Hepatocyte (in vitro differentiated cells): ENCODE results near the gene PLD5. TPM values are rescaled to one million over a fixed set of nuclear protein-coding genes. Genes with fewer than 3 reads are reported as not detected.

ENCODE experiments used
- DNase-seq: peaks from one replicate; pipeline ENCODE4 v3.0.0-alpha.2; 2016; ENCODE audit warnings: low spot score
- H2AFZ ChIP-seq: fragments of 200-600 bp; sonication (generic); 2 replicates; pipeline ENCODE4 v1.6.0; 2016; ENCODE audit warnings: antibody characterized with exemption, mild to moderate bottlenecking
- H3K27ac ChIP-seq: fragments of 200-600 bp; sonication (generic); 2 replicates; pipeline ENCODE4 v1.5.1; 2016; ENCODE audit warnings: mild to moderate bottlenecking
- H3K27me3 ChIP-seq: fragments of 200-600 bp; sonication (generic); 2 replicates; pipeline ENCODE4 v1.6.1; 2016
- H3K36me3 ChIP-seq: fragments of 200-600 bp; sonication (generic); replicated peaks from 2 replicates; pipeline ENCODE4 v1.5.1; 2016; ENCODE audit warnings: low read depth; ENCODE audit not compliant: insufficient read depth
- H3K4me1 ChIP-seq: fragments of 200-600 bp; sonication (generic); 2 replicates; pipeline ENCODE4 v1.5.1; 2016; ENCODE audit warnings: mild to moderate bottlenecking, moderate library complexity; ENCODE audit not compliant: insufficient read depth
- H3K4me2 ChIP-seq: fragments of 200-600 bp; sonication (generic); 2 replicates; pipeline ENCODE4 v1.6.0; 2016
- H3K4me3 ChIP-seq: fragments of 200-600 bp; sonication (generic); 2 replicates; pipeline ENCODE4 v1.5.1; 2016; ENCODE audit warnings: mild to moderate bottlenecking
- H3K79me2 ChIP-seq: fragments of 200-600 bp; sonication (generic); 2 replicates; pipeline ENCODE4 v1.6.0; 2017; ENCODE audit warnings: mild to moderate bottlenecking
- H3K9me2 ChIP-seq: fragments of 200-600 bp; sonication (generic); replicated peaks from 2 replicates; pipeline ENCODE4 v1.6.0; 2017; ENCODE audit warnings: mild to moderate bottlenecking; ENCODE audit not compliant: insufficient read depth
- H3K9me3 ChIP-seq: fragments of 200-600 bp; sonication (generic); 2 replicates; pipeline ENCODE4 v1.5.1; 2016; ENCODE audit warnings: low read depth, mild to moderate bottlenecking
- H4K20me1 ChIP-seq: fragments of 200-600 bp; sonication (generic); 2 replicates; pipeline ENCODE4 v1.6.0; 2016; ENCODE audit warnings: mild to moderate bottlenecking; ENCODE audit not compliant: insufficient read depth, poor library complexity, severe bottlenecking
- CTCF ChIP-seq: fragments of 200-600 bp; sonication (generic); IDR thresholded peaks from 2 replicates; pipeline ENCODE4 v1.5.1; 2016; ENCODE audit warnings: antibody characterized with exemption, mild to moderate bottlenecking; ENCODE audit not compliant: poor library complexity
- EZH2 ChIP-seq: fragments of 200-600 bp; sonication (generic); IDR thresholded peaks from 2 replicates; pipeline ENCODE4 v1.6.1; 2016; ENCODE audit warnings: antibody characterized with exemption, mild to moderate bottlenecking, borderline replicate concordance
- EZH2phosphoT487 ChIP-seq: fragments of 200-600 bp; sonication (generic); IDR thresholded peaks from one replicate; pipeline ENCODE4 v1.6.1; 2018; ENCODE audit warnings: antibody characterized with exemption, mild to moderate bottlenecking, low read depth, moderate library complexity; ENCODE audit not compliant: unreplicated experiment, severe bottlenecking
- WGBS: methylation state at CpG from one replicate; pipeline ENCODE4 v1.1.6; 2016; ENCODE audit warnings: low lambda C conversion rate; ENCODE audit errors: missing lambda C conversion rate; 5-methylcytosine and 5-hydroxymethylcytosine counted together
- polyA plus RNA-seq: library from polyadenylated mRNA; unstranded; fragments of >200 nt; fragmentation: Nextera tagmentation; extraction: Ambion mirVana; gene quantifications from 2 replicates; pipeline ENCODE4 v1.2.1, GENCODE V29; 2016
- total RNA-seq: library from RNA; depleted of rRNA; stranded (reverse); fragments of >200 nt; gene quantifications from 2 replicates; pipeline ENCODE4 v1.2.3, GENCODE V29; 2014

Gene PLD5
- total and polyA plus RNA-seq, 2 experiments from 2014 or later: 0.33 to 0.58 TPM

DNA sequence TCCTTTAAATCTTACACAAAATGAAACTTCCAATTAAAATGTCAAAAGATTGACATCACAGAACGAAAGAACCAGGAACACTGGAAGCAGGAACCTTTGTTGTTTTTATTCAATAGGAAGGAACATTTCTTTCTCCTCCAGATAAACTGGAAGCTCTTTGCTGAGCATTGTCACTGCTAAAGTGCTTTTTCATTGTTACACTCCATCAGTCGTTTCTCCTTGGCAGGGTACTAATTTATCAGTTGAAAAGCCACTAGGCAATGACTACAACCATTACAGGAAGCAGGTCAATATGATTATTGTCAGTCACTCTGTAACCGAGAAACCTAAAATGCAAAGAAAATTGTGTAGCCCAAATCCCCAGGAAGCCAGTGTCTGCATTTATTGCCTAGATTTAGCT, 362.4 kb downstream of the PLD5 start:
- no peak overlapping the region for H3K4me2 ChIP-seq
- no peak for TF ChIP-seq EZH2
- TF ChIP-seq CTCF: no peak
- no peak for TF ChIP-seq EZH2phosphoT487
- no peaks in the 10 kb centered on the region for H3K9me2 ChIP-seq
- WGBS: 63% methylated on average over 3 of the region's 3 CpGs
- no peaks in the 10 kb centered on the region for H3K36me3 ChIP-seq
- no peak for DNase-seq
- no peak overlapping the region for H3K4me3 ChIP-seq
- no peak overlapping the region for H3K27ac ChIP-seq
- no peaks in the 10 kb centered on the region for H3K79me2 ChIP-seq
- H3K4me1 ChIP-seq: no peaks in the 10 kb centered on the region
- no peaks in the 10 kb centered on the region for H4K20me1 ChIP-seq
- no peaks in the 10 kb centered on the region for H3K9me3 ChIP-seq
- no peak overlapping the region for H2AFZ ChIP-seq
- H3K27me3 ChIP-seq: no peaks in the 10 kb centered on the region

GRCh38 chr1:242147096-242147976, 377.2 kb downstream of the PLD5 start:
- no peaks in the 10 kb centered on the region for H3K79me2 ChIP-seq
- no peak overlapping the region for H3K27ac ChIP-seq
- 43% methylated on average over 4 of the region's 4 CpGs for WGBS
- H4K20me1 ChIP-seq: no peaks in the 10 kb centered on the region
- no peak for TF ChIP-seq EZH2
- TF ChIP-seq EZH2phosphoT487: no peak
- TF ChIP-seq CTCF: no peak
- H3K4me2 ChIP-seq: peak overlapping the region; percentile 59
- H3K9me2 ChIP-seq: no peaks in the 10 kb centered on the region
- no peaks in the 10 kb centered on the region for H3K4me1 ChIP-seq
- peak; percentile 17 for DNase-seq
- H3K9me3 ChIP-seq: no peaks in the 10 kb centered on the region
- no peaks in the 10 kb centered on the region for H3K27me3 ChIP-seq
- H3K36me3 ChIP-seq: no peaks in the 10 kb centered on the region
- no peak overlapping the region for H3K4me3 ChIP-seq
- no peak overlapping the region for H2AFZ ChIP-seq

DNA sequence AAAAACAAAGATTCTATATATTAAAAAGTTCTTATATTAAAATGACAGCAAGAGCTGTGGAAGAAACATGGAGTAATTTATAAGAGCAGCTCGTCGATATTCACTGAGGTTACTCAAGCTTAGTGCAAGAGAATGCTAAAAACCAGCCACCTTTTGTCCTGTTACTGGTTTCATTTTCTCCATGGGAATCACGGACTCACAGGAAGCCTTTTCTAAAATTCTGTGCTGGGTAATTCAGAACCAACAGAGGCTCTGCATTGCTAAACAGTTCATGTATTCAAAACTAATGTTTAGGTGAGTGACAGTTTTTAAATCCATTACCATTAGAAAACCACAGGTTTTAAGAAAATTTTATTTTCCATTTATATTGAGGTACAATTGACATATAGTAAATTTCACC, 377.8 kb downstream of the PLD5 start:
- DNase-seq: no peak
- H3K4me1 ChIP-seq: no peaks in the 10 kb centered on the region
- H3K36me3 ChIP-seq: no peaks in the 10 kb centered on the region
- H3K9me3 ChIP-seq: no peaks in the 10 kb centered on the region
- no peaks in the 10 kb centered on the region for H3K79me2 ChIP-seq
- H3K27ac ChIP-seq: no peak overlapping the region
- no peak for TF ChIP-seq EZH2phosphoT487
- TF ChIP-seq CTCF: no peak
- no peak for TF ChIP-seq EZH2
- no peaks in the 10 kb centered on the region for H3K9me2 ChIP-seq
- 60% methylated on average over 3 of the region's 3 CpGs for WGBS
- no peaks in the 10 kb centered on the region for H4K20me1 ChIP-seq
- H2AFZ ChIP-seq: no peak overlapping the region
- H3K4me2 ChIP-seq: peak overlapping the region; percentile 59
- no peak overlapping the region for H3K4me3 ChIP-seq
- no peaks in the 10 kb centered on the region for H3K27me3 ChIP-seq
